Breast epithelium (tissue), 4 donors: ENCODE results near the gene C1orf232. TPM values are rescaled to one million over a fixed set of nuclear protein-coding genes. Genes with fewer than 3 reads are reported as not detected.

Experiments
- DNase-seq, 2 donors: peaks; one replicate each; pipeline ENCODE4 v3.0.0-alpha.2; 2019; ENCODE audit warnings: low spot score in 2 of 2
- H3K27ac ChIP-seq, 2 donors: fragments of 200-600 bp; sonication (generic) in 1 of 2; one replicate each; pipeline ENCODE4 v1.5.1; 2016 to 2019; ENCODE audit warnings: mild to moderate bottlenecking in 1 of 2
- H3K27me3 ChIP-seq, 2 donors: fragments of 200-600 bp; sonication (generic) in 1 of 2; one replicate each; pipeline versions ENCODE4 v1.5.1 to v1.6.0; 2017 to 2019; ENCODE audit warnings: control low read depth in 1 of 2, mild to moderate bottlenecking in 1 of 2
- H3K36me3 ChIP-seq: fragments of 200-600 bp; one replicate; pipeline ENCODE4 v1.5.1; 2019
- H3K4me1 ChIP-seq, 2 donors: fragments of 200-600 bp; sonication (generic); one replicate each; pipeline ENCODE4 v1.5.1; 2016 to 2019; ENCODE audit warnings: control low read depth in 1 of 2
- H3K4me3 ChIP-seq, 3 donors: fragments of 200-600 bp; sonication (generic); 1 replicate in 2 of 3; 2 replicates in 1 of 3; pipeline ENCODE4 v1.5.1; 2016 to 2019; ENCODE audit warnings: mild to moderate bottlenecking in 3 of 3, moderate library complexity in 2 of 3
- H3K9me3 ChIP-seq, 2 donors: fragments of 200-600 bp; sonication (generic) in 1 of 2; one replicate each; pipeline ENCODE4 v1.5.1; 2016 to 2019; ENCODE audit warnings: control low read depth in 1 of 2
- POLR2A ChIP-seq: fragments of 450-650 bp; IDR thresholded peaks from one replicate; pipeline ENCODE4 v1.6.1; 2016; ENCODE audit warnings: antibody characterized with exemption, mild to moderate bottlenecking, moderate library complexity
- POLR2AphosphoS5 ChIP-seq, 3 donors: sonication (generic); formaldehyde crosslinking; IDR thresholded peaks; one replicate each; pipeline ENCODE4 v1.6.1; 2017; ENCODE audit warnings: antibody characterized with exemption in 3 of 3
- intact Hi-C: fragments of 100-400 bp; cut with DNase I; formaldehyde crosslinking; loops from one replicate; pipeline ENCODE4 v1.15.1; 2023; ENCODE audit warnings: low total_unique reads
- total RNA-seq, 3 donors: library from RNA; depleted of rRNA; stranded (reverse); fragments of >200 nt; gene quantifications; one replicate each; pipeline ENCODE4 v1.1.0, GENCODE V29; 2016
- TF ChIP-seq, protein P1 (sequence below), 3 donors: fragments of 450-650 bp; IDR thresholded peaks; one replicate each; pipeline ENCODE4 v1.5.1; 2016 to 2017; ENCODE audit warnings: antibody characterized with exemption in 3 of 3, mild to moderate bottlenecking in 3 of 3, moderate library complexity in 3 of 3

C1orf232 gene
- total RNA-seq, 3 donors from 2014 or later = not detected

DNA sequence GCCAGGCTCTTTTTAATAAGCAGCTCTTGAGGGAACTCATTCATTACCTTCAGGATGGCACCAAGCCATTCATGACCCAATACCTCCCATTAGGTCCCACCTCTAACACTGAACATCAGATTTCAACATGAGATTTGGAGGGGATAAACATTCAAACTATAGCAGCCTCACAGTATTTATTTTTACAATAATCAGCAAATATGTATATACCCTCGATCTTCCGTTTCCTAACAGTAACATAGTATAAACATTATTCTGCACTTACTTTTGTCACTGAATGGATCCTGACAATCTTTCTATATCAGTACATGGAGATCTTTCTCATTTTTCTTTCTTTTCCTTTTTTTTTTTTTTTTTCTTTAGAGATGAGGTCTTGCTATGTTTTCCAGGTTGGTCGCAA, 27.0 kb upstream of the C1orf232 start:
- Histone ChIP-seq H3K4me1 (no peaks in the 10 kb centered on the region), H3K9me3 (no peaks in the 10 kb centered on the region), H3K4me3 (no peak overlapping the region), H3K27ac (no peak overlapping the region), H3K27me3 (no peaks in the 10 kb centered on the region), H3K36me3 (no peaks in the 10 kb centered on the region)
- intact Hi-C loops = loop anchor here (5.0 kb wide), 1 partner anchor 224 kb away; no protein-coding TSS in a partner anchor
- DNase-seq = no peak
- no peak for TF ChIP-seq POLR2AphosphoS5 (IDR thresholded peaks at IDR 0.05)
- TF ChIP-seq, protein P1, sequence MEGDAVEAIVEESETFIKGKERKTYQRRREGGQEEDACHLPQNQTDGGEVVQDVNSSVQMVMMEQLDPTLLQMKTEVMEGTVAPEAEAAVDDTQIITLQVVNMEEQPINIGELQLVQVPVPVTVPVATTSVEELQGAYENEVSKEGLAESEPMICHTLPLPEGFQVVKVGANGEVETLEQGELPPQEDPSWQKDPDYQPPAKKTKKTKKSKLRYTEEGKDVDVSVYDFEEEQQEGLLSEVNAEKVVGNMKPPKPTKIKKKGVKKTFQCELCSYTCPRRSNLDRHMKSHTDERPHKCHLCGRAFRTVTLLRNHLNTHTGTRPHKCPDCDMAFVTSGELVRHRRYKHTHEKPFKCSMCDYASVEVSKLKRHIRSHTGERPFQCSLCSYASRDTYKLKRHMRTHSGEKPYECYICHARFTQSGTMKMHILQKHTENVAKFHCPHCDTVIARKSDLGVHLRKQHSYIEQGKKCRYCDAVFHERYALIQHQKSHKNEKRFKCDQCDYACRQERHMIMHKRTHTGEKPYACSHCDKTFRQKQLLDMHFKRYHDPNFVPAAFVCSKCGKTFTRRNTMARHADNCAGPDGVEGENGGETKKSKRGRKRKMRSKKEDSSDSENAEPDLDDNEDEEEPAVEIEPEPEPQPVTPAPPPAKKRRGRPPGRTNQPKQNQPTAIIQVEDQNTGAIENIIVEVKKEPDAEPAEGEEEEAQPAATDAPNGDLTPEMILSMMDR (IDR thresholded peaks at IDR 0.05) = no peak
- TF ChIP-seq POLR2A = no peak

DNA sequence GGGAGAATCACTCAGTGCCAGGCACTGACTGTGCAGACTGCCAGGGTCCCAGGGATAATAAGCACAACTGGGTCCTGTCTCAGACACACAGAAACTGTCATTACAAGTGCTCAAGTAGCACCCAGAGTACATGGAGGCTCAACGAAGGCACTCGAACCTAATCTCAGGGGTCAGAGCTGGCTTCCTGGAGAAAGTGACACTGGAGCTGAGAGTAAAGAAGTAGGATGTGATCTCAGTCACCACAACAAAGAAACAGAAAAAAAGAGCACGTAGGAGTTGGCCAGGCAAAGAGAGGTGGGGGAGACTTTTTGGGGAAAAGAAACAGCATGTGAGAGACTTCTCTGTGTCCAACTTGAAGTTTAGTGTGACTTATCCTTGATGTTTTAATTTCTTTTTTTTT, 23.0 kb upstream of the C1orf232 start:
- Histone ChIP-seq H3K27ac (no peak overlapping the region), H3K4me1 (no peaks in the 10 kb centered on the region), H3K27me3 (no peaks in the 10 kb centered on the region), H3K4me3 (no peak overlapping the region), H3K36me3 (no peaks in the 10 kb centered on the region), H3K9me3 (no peaks in the 10 kb centered on the region)
- TF ChIP-seq, protein P1 (IDR thresholded peaks at IDR 0.05) = no peak
- no peak for TF ChIP-seq POLR2AphosphoS5 (IDR thresholded peaks at IDR 0.05)
- no peak for TF ChIP-seq POLR2A
- intact Hi-C loops = no loop called here
- DNase-seq = no peak

DNA sequence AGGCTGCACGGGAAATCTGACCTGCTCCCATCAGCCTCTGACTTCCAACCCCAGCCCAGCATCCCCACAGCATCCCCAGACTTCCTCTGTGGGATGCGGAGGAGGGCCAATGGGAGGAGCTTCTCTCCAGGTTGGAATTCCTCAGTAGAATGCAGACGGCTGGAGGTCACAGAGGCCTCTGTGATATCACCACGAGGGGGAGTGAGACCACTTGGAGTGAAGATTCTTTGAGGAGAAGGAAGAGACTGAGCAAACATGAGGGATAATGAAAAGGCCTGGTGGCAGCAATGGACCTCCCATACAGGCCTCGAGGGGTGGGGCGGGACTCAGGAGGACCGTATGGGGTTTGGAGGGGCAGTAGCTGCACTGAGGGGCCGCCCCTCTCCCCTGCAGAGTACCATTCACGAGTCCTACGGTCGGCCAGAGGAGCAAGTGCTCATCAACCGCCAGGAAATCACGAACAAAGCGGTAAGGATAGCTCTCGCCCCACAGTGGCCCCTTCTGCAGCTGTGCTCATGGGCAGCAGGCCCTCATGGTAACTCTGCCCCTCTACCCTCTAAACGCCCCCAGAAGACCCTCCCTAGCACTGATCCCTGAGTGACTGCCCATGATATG, 21.7 kb upstream of the C1orf232 start, which contains the start of gene CATSPER4:
TSS of gene CATSPER4 (plus strand) at position 230 of the 615 bp plus-strand sequence. CDS start at position 256, 26 bp downstream.
- Histone ChIP-seq H3K4me1 (no peaks in the 10 kb centered on the region), H3K4me3 (no peak within 1 kb of the TSS), H3K36me3 (no peaks in the 10 kb centered on the region), H3K9me3 (no peaks in the 10 kb centered on the region), H3K27me3 (no peaks in the 10 kb centered on the region), H3K27ac (no peak within 1 kb of the TSS)
- intact Hi-C loops = no loop called here
- TF ChIP-seq, protein P1 (IDR thresholded peaks at IDR 0.05) = no peak
- TF ChIP-seq POLR2AphosphoS5 (IDR thresholded peaks at IDR 0.05) (no peak), POLR2A (no peak)
- no peak for DNase-seq

DNA sequence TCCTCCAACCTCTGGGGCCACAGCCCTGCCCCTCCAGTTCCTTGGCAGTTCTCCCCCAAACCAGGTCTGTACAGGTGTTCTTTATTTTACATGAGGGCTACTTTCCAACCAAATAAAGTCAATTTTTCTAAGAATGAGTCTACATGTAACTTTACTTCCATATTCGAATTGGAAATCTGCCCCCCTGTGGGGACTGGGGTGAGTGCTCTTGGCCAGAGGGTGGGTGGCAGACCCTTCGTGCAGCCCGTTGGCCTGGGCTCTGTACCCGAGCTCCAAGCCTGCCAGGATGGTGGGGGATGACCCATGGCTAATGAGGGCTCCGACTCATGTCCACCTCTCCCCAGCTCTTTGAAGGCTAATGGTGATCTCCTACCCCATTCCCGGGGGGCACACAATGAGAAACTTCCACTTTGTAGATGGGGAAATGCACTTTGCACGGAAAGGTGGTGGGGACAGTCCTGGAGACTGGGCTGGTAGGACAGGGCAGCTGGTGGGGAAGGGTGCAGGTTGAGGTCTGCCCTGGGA, 21.1 kb upstream of the C1orf232 start:
- TF ChIP-seq POLR2AphosphoS5 (IDR thresholded peaks at IDR 0.05) (no peak), POLR2A (no peak)
- TF ChIP-seq, protein P1 (IDR thresholded peaks at IDR 0.05) = no peak
- DNase-seq = no peak
- H3K27me3 ChIP-seq = no peaks in the 10 kb centered on the region
- no peaks in the 10 kb centered on the region for H3K36me3 ChIP-seq
- no peaks in the 10 kb centered on the region for H3K4me1 ChIP-seq
- no peaks in the 10 kb centered on the region for H3K9me3 ChIP-seq
- no peak overlapping the region for H3K27ac ChIP-seq
- H3K4me3 ChIP-seq = no peak overlapping the region
- intact Hi-C loops = no loop called here

DNA sequence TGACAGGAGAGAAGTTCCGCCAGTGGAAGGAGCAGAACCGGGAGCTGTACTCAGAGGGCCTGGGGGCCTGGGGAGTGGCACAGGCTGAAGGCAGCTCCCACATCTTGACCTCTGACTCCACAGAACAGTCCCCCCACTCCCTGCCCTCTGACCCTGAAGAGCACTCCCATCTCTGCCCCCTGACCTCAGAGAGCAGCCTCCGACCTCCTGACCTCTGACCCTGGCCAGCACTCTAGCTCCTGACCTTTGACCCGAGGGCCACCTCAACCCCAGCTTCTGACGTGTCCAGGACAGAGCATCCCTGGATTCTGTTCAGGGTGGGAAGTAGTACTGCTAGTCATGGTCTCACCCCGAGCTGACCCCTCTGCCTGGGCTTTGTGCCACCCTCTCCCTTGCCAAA, 20.6 kb upstream of the C1orf232 start:
- Histone ChIP-seq H3K27me3 (no peaks in the 10 kb centered on the region), H3K27ac (no peak overlapping the region), H3K9me3 (no peaks in the 10 kb centered on the region), H3K4me1 (no peaks in the 10 kb centered on the region), H3K4me3 (no peak overlapping the region), H3K36me3 (no peaks in the 10 kb centered on the region)
- no peak for TF ChIP-seq POLR2A
- intact Hi-C loops = no loop called here
- DNase-seq = no peak
